MCF 10A (cell line): ENCODE measurements around the gene HYLS1. TPM values are rescaled to one million over a fixed set of nuclear protein-coding genes. Genes with fewer than 3 reads are reported as not detected.
"Not testable (repeated sequence)": the region's sequence is repeated elsewhere in the genome, so short reads cannot be mapped to it uniquely, and the experiment has no call there.

Experiments used
- BruUV-seq: library from RNA; stranded (reverse); fragments of 400-500 nt; replicated peaks from 2 replicates; lab custom pipeline; 2021; lab: Mats Ljungman, UMichigan
- CTCF ChIA-PET: fragments of 300-600 bp; sonication (Branson Sonifier 250); formaldehyde crosslinking; extraction: SDS; loops from one replicate; lab custom pipeline; 2021; ENCODE audit warnings: antibody characterized with exemption, inconsistent platforms; lab: Yijun Ruan, JAX
- POLR2A ChIA-PET: fragments of 300-600, 350-650 bp; sonication (Branson Sonifier 250); formaldehyde crosslinking; extraction: SDS; loops from one replicate; lab custom pipeline; 2020; ENCODE audit warnings: antibody characterized with exemption, inconsistent platforms; lab: Yijun Ruan, JAX
- DNase-seq: peaks from one replicate; pipeline ENCODE4 v3.0.0-alpha.2; 2018; ENCODE audit not compliant: unreplicated experiment
- H3K27ac Mint-ChIP-seq: one replicate; pipeline ENCODE4 v1.8.0; 2022; ENCODE audit warnings: mild to moderate bottlenecking, low read depth, mixed read lengths; ENCODE audit not compliant: unreplicated experiment
- H3K27me3 Mint-ChIP-seq: one replicate; pipeline ENCODE4 v1.8.0; 2022; ENCODE audit warnings: mixed read lengths; ENCODE audit not compliant: insufficient read depth, unreplicated experiment
- H3K36me3 Mint-ChIP-seq: one replicate; pipeline ENCODE4 v1.8.0; 2022; ENCODE audit warnings: mild to moderate bottlenecking, moderate library complexity, mixed read lengths; ENCODE audit not compliant: insufficient read depth, unreplicated experiment
- H3K4me1 Mint-ChIP-seq: one replicate; pipeline ENCODE4 v1.8.0; 2022; ENCODE audit warnings: mixed read lengths; ENCODE audit not compliant: insufficient read depth, unreplicated experiment
- H3K4me3 Mint-ChIP-seq: one replicate; pipeline ENCODE4 v1.8.0; 2022; ENCODE audit warnings: mild to moderate bottlenecking, moderate library complexity, mixed read lengths; ENCODE audit not compliant: unreplicated experiment
- H3K9me3 Mint-ChIP-seq: one replicate; pipeline ENCODE4 v1.8.0; 2022; ENCODE audit warnings: mixed read lengths; ENCODE audit not compliant: unreplicated experiment
- intact Hi-C: fragments of 100-400 bp; cut with micrococcal nuclease; formaldehyde crosslinking; loops from 2 replicates; pipeline ENCODE4 v1.14.1; 2022
- total RNA-seq: library from RNA; stranded (reverse); gene quantifications from 2 replicates; pipeline ENCODE4 v1.2.3, GENCODE V29; 2022
- TF ChIP-seq, protein P1 (sequence below): fragments of 200-600 bp; IDR thresholded peaks from one replicate; pipeline ENCODE4 v1.8.0; 2022; ENCODE audit warnings: antibody characterized with exemption, mild to moderate bottlenecking; ENCODE audit not compliant: unreplicated experiment

The HYLS1 gene
- total RNA-seq, 1 experiment from 2014 or later, result 10.2 TPM

DNA sequence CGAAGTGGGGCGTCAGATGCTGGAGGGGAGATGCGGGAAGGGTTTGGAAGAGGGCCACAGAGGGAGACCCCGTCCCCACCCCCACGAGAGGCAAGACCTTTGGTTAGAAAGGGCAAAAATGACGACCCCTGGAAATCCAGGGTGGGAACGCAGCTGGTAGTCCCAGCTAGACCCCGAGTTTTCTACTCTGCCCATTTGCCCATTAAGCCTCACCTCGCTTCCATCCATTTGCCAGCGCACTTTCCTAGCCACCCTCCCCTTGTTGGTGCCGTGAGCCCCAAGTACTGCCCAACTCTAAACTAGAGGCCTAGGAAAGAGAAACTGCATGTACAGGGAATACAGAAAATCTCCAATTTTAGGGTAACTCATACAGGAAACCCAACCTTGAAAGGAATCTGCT, 17.2 kb downstream of the HYLS1 start:
- Mint-ChIP-seq H3K27ac (no peak overlapping the region), H3K36me3 (peaks cover 18% of the 10 kb centered on the region), H3K4me3 (peak overlapping the region; percentile 35), H3K4me1 (peaks cover 10% of the 10 kb centered on the region), H3K27me3 (peaks cover 33% of the 10 kb centered on the region), H3K9me3 (no peaks in the 10 kb centered on the region)
- ChIA-PET POLR2A (no interaction called here), CTCF (interaction anchor here (1.6 kb wide), 1 partner anchor 37 kb away, joined by 4 read pairs; no protein-coding TSS in a partner anchor)
- TF ChIP-seq, protein P1, sequence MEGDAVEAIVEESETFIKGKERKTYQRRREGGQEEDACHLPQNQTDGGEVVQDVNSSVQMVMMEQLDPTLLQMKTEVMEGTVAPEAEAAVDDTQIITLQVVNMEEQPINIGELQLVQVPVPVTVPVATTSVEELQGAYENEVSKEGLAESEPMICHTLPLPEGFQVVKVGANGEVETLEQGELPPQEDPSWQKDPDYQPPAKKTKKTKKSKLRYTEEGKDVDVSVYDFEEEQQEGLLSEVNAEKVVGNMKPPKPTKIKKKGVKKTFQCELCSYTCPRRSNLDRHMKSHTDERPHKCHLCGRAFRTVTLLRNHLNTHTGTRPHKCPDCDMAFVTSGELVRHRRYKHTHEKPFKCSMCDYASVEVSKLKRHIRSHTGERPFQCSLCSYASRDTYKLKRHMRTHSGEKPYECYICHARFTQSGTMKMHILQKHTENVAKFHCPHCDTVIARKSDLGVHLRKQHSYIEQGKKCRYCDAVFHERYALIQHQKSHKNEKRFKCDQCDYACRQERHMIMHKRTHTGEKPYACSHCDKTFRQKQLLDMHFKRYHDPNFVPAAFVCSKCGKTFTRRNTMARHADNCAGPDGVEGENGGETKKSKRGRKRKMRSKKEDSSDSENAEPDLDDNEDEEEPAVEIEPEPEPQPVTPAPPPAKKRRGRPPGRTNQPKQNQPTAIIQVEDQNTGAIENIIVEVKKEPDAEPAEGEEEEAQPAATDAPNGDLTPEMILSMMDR, result no peak
- no TSS peak for BruUV-seq
- no peak for DNase-seq
- intact Hi-C loops, result no loop called here

DNA sequence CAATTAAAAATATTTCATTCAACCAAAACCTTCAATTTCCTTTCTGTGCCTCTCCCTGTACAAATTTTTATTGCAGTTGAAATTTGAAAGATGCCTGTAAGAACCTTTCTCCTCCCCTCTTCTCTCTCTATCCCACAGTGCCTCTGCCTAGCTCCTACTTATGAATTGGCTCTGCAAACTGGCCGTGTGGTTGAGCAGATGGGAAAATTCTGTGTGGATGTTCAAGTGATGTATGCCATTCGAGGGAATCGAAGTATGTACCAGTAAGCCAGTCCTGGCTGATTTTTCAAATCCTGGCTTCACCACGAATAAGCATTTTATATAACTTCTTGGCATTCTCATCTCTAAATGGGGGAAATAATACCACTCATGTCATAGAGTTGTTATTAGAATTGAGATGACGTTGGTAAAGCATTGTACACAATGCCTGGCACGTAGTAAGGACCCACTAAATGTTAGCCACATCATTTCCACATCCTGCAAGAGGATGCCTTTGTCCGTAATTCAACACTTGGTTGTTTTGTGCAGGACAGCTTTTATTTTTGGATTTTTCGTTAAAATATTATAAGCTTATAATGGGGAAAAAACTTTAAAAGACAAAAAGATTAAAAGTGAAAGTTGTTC, 22.9 kb downstream of the HYLS1 start:
- TF ChIP-seq, protein P1, result no peak
- no TSS peak for BruUV-seq
- Mint-ChIP-seq H3K4me3 (no peak overlapping the region), H3K4me1 (no peaks in the 10 kb centered on the region), H3K36me3 (no peaks in the 10 kb centered on the region), H3K27ac (no peak overlapping the region), H3K9me3 (no peaks in the 10 kb centered on the region), H3K27me3 (peaks cover 49% of the 10 kb centered on the region)
- intact Hi-C loops, result no loop called here
- ChIA-PET CTCF (interaction anchor here (0.6 to 1.3 kb wide), 5 partner anchors 12 to 346 kb away, joined by 3 to 5 read pairs (median 3); no protein-coding TSS in a partner anchor), POLR2A (interaction anchor here (1.2 to 1.4 kb wide), 2 partner anchors 9 to 13 kb away, joined by 3 to 6 read pairs; no protein-coding TSS in a partner anchor)
- no peak for DNase-seq

DNA sequence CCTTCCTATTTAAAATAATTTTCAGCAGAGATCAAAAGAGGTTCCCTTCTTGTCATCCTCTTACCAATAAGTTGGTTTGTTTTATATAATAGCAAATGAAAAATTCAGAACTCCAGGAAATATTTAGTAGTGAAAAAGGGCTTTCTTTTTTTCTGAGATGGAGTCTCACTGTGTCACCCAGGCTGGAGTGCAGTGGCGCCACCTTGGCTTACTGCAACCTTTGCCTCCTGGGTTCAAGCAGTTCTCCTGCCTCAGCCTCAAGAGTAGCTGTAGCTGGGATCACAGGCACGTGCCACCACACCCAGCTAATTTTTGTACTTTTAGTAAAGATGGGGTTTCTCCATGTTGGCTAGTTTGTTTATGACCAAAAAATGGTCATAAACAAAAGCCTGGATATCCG, 27.1 kb downstream of the HYLS1 start:
- peaks cover 71% of the 10 kb centered on the region for H3K27me3 Mint-ChIP-seq
- intact Hi-C loops, DNase-seq, H3K9me3 Mint-ChIP-seq, H3K4me3 Mint-ChIP-seq, H3K36me3 Mint-ChIP-seq, H3K4me1 Mint-ChIP-seq, H3K27ac Mint-ChIP-seq, BruUV-seq: not testable (repeated sequence)
- ChIA-PET CTCF (interaction anchor here (0.7 to 2.7 kb wide), 3 partner anchors 9 to 147 kb away, joined by 3 to 15 read pairs (median 5); partner anchors contain the start of gene CDON), POLR2A (interaction anchor here (1.1 kb wide), 1 partner anchor 354 kb away, joined by 3 read pairs; the partner anchor contains the start of genes FOXRED1 and SRPRA)

DNA sequence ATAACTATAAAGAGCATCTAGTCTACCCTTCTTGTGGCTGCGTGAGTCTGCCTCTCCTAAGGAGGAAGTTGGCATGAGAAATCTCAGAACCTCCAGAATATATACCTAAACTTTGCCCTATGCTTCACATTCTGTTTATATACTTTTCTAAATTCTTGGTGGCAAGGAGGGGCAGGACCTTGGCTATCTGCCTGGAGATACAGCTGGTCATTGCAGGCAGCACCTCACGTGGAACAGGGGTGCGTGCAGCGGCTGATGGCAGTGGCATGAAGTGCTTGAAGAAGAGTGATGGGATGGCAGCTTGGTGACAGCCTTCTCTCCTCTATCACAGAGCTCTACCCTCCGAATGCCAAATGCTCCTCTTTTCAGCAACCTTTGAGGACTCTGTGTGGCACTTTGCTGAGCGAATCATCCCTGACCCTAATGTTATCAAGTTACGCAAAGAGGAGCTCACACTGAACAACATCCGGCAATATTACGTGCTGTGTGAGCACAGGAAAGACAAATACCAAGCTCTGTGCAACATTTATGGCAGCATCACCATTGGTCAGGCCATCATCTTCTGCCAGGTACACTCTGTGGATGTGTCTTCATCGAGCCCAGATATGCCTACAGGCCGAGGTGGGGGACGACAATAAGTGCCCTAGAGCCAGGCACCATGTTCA, 29.3 kb downstream of the HYLS1 start:
- no peak for DNase-seq
- TF ChIP-seq, protein P1, result no peak
- Mint-ChIP-seq H3K4me3 (no peak overlapping the region), H3K4me1 (no peaks in the 10 kb centered on the region), H3K36me3 (no peaks in the 10 kb centered on the region), H3K9me3 (no peaks in the 10 kb centered on the region), H3K27me3 (peaks cover 63% of the 10 kb centered on the region), H3K27ac (no peak overlapping the region)
- intact Hi-C loops, result no loop called here
- POLR2A ChIA-PET, result no interaction called here
- BruUV-seq, result no TSS peak
- CTCF ChIA-PET, result interaction anchor here (1.2 to 3.9 kb wide), 4 partner anchors 24 to 277 kb away, joined by 3 to 19 read pairs (median 10); no protein-coding TSS in a partner anchor
